Spleen (tissue), 11 donors: ENCODE data around the gene COX4I2. TPM values are rescaled to one million over a fixed set of nuclear protein-coding genes. Genes with fewer than 3 reads are reported as not detected.

Source experiments
- DNase-seq: peaks from one replicate; pipeline ENCODE4 v3.0.0-alpha.2; 2020
- H3K27ac ChIP-seq, 8 donors: fragments of 200-600 bp; sonication (generic) in 7 of 8; 1 replicate in 4 of 8; 2 replicates in 4 of 8; pipeline versions ENCODE4 v1.5.0 to v1.8.0; 2016 to 2021; ENCODE audit warnings: inconsistent platforms in 4 of 8, mild to moderate bottlenecking in 4 of 8, moderate library complexity in 1 of 8
- H3K27me3 ChIP-seq, 7 donors: fragments of 200-600 bp; sonication (generic) in 6 of 7; replicated peaks in 1 of 7; 1 replicate in 4 of 7; 2 replicates in 3 of 7; pipeline versions ENCODE4 v1.5.0 to v1.8.0; 2016 to 2021; ENCODE audit warnings: inconsistent platforms in 3 of 7, mild to moderate bottlenecking in 1 of 7
- H3K36me3 ChIP-seq, 6 donors: fragments of 200-600 bp; sonication (generic) in 5 of 6; 1 replicate in 4 of 6; 2 replicates in 2 of 6; pipeline versions ENCODE4 v1.5.0 to v1.8.0; 2016 to 2021; ENCODE audit warnings: inconsistent platforms in 2 of 6
- H3K4me1 ChIP-seq, 6 donors: fragments of 200-600 bp; sonication (generic) in 5 of 6; 1 replicate in 3 of 6; 2 replicates in 3 of 6; pipeline versions ENCODE4 v1.5.0 to v1.8.0; 2016 to 2021; ENCODE audit warnings: inconsistent platforms in 3 of 6
- H3K4me3 ChIP-seq, 8 donors: fragments of 200-600 bp; sonication (generic) in 7 of 8; 1 replicate in 4 of 8; 2 replicates in 4 of 8; pipeline versions ENCODE4 v1.5.0 to v1.8.0; 2016 to 2021; ENCODE audit warnings: inconsistent platforms in 4 of 8, mild to moderate bottlenecking in 4 of 8, moderate library complexity in 2 of 8
- H3K9me3 ChIP-seq, 8 donors: fragments of 200-600 bp; sonication (generic) in 7 of 8; 1 replicate in 4 of 8; 2 replicates in 4 of 8; pipeline versions ENCODE4 v1.5.0 to v1.8.0; 2016 to 2021; ENCODE audit warnings: inconsistent platforms in 4 of 8
- CTCF ChIP-seq, 11 experiments: fragments of 200-600 bp in 7 of 11; fragments of 450-650 bp in 4 of 11; sonication (generic) in 4 of 11; IDR thresholded peaks in 8 of 11; conservative IDR thresholded peaks in 3 of 11; 1 replicate in 7 of 11; 2 replicates in 4 of 11; pipeline versions ENCODE4 v1.4.0 to v1.8.0; 2016 to 2021; ENCODE audit warnings: antibody characterized with exemption in 11 of 11, inconsistent platforms in 4 of 11, mild to moderate bottlenecking in 1 of 11
- POLR2A ChIP-seq, 3 donors: fragments of 450-650 bp; IDR thresholded peaks; one replicate each; pipeline ENCODE4 v1.5.1; 2017; ENCODE audit warnings: antibody characterized with exemption in 3 of 3, mild to moderate bottlenecking in 1 of 3
- POLR2AphosphoS5 ChIP-seq, 3 donors: sonication (generic); formaldehyde crosslinking; IDR thresholded peaks; one replicate each; pipeline ENCODE4 v1.5.1; 2017; ENCODE audit warnings: antibody characterized with exemption in 3 of 3
- WGBS, 5 donors: extraction: QIAGEN DNeasy Blood & Tissue Kit in 3 of 5; methylation state at CpG; one replicate each; pipeline versions ENCODE4 v1.1.5 to v1.1.7; 2013 to 2018; 5-methylcytosine and 5-hydroxymethylcytosine counted together
- intact Hi-C: fragments of 100-400 bp; cut with DNase I; formaldehyde crosslinking; loops from one replicate; pipeline ENCODE4 v1.15.0; 2023; ENCODE audit warnings: low total_unique reads
- polyA plus RNA-seq, 3 donors: library from polyadenylated mRNA; stranded (reverse); fragments of 200-250 nt; gene quantifications; one replicate each; pipeline ENCODE4 v1.2.1, GENCODE V29; 2013
- total RNA-seq, 7 donors: library from RNA; depleted of rRNA in 3 of 7; stranded (reverse); fragments of >200 nt in 3 of 7; fragmentation: NEBNext Ultra II Directional in 4 of 7; extraction: Animal tissue kit (Norgen Biotek cat#: 25700) in 4 of 7; gene quantifications; one replicate each; pipeline versions ENCODE4 v1.1.0 to v1.2.1, GENCODE V29; 2016 to 2021
- donor health status: healthy with polysubstance abuse.
- donor health status: DM: no; HTN: no; CAD: no; lungs with moderate emphysema.
- donor health status: DM: no; HTN: no; CAD: no.
- donor health status: Bipolar disorder and iron deficiency.
- donor health status: healthy.
- donor health status: DM: no; HTN: no; CAD: no.
- donor health status: DM: yes; HTN: yes; CAD: no.

COX4I2 gene
- total and polyA plus RNA-seq, 10 donors = 1.1 to 4.6 (median 1.7) TPM; not detected in 4

GRCh38 chr20:31630187-31630790 lies 7.4 kb upstream of the COX4I2 start:
- DNase-seq = no peak
- TF ChIP-seq POLR2A (IDR thresholded peaks at IDR 0.05) = no peak
- TF ChIP-seq CTCF (IDR thresholded peaks at IDR 0.05 in 8 of 11, conservative IDR thresholded peaks at IDR 0.05 in 3 of 11) = no peak
- no peak for TF ChIP-seq POLR2AphosphoS5 (IDR thresholded peaks at IDR 0.05)
- peaks cover 0 to 20% (median 3%) of the 10 kb centered on the region in 6 donors for H3K4me1 ChIP-seq
- intact Hi-C loops = no loop called here
- WGBS, 5 donors = 42 to 69% (median 51%) methylated on average over 2 of the region's 2 CpGs
- no peaks in the 10 kb centered on the region for H3K27me3 ChIP-seq
- H3K4me3 ChIP-seq = no peak overlapping the region
- H3K36me3 ChIP-seq = no peaks in the 10 kb centered on the region
- no peak overlapping the region for H3K27ac ChIP-seq
- H3K9me3 ChIP-seq = no peaks in the 10 kb centered on the region

DNA sequence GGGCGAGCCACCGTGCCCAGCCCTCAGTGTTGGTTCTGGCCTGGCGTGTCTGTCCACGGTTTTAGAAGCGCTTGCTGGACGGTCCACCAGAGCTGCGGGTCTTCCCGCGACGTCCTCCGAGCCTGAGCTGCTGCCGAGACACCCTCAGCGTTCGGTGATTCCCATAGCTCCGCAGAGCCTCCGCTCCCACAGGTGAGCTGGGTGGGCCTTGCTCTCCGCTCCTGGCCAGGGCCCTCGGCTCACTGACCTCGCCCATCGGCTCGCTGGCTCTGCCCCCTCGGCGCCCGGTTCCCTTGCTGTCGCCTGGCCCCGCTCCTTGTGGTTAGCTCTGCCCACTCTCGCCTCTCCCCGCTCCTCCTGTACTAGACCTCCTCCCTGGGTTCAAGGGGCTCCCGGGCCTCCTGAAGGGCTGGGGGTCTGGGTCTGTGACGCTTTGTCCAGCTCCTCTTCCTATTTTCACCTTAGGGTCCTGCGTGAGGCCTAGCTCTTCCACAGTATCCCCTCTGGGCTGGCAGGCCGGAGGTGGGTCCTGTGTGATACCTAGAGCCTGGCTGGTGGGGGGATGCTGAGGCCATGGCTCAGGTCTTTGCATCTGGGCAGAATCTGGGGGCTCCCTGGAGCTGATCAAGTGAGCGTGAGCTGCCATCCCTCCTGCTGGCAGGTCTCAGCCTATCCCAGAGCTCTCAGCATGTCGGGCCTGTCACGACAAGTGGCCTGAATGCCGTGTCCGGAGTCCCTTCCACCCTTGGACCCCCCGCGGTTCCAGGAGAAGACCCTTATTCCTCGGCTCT lies 5.0 kb upstream of the COX4I2 start:
- Histone ChIP-seq H3K27ac (peak overlapping the region in 4 of 8 donors; percentile 6 to 69 (median 61)), H3K4me1 (peaks cover 0 to 20% (median 3%) of the 10 kb centered on the region in 6 donors), H3K27me3 (peaks cover 0 to 6% (median 0%) of the 10 kb centered on the region in 7 donors), H3K4me3 (no peak overlapping the region), H3K36me3 (no peaks in the 10 kb centered on the region), H3K9me3 (no peaks in the 10 kb centered on the region)
- no peak for TF ChIP-seq POLR2A (IDR thresholded peaks at IDR 0.05)
- no peak for TF ChIP-seq POLR2AphosphoS5 (IDR thresholded peaks at IDR 0.05)
- no peak for TF ChIP-seq CTCF (IDR thresholded peaks at IDR 0.05 in 8 of 11, conservative IDR thresholded peaks at IDR 0.05 in 3 of 11)
- 90 to 94% (median 92%) methylated on average over 34 to 40 of the region's 40 CpGs for WGBS, 5 donors
- intact Hi-C loops = no loop called here
- DNase-seq = no peak

DNA sequence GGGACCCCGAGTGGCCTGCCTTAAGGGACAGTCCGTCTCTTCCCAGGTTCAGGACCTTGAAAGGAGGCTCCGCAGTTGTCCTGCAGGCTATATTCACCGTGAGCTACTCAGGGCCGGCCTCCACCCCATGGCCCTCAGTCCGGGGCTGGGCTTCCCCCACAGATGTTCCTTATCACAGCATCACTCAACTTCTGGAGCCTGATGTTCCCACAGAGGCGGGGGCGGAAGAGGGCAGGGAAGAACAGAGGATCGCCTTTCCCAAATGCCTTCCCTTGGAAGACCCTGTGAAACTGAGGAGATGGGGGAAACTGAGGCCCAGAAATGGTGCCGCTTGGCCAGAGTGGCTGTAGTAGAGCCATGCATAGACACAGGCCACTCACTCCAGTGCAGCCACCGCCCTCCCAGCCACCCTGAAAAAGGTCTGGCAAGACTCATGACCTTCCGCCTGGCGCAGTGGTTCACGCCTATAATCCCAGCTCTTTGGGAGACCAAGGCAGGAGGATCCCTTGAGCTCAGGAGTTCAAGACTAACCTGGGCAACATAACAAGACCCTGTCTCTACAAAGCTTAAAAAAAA lies 4.3 kb upstream of the COX4I2 start:
- H3K9me3 ChIP-seq = no peaks in the 10 kb centered on the region
- WGBS, 5 donors = 66 to 85% (median 77%) methylated on average over 11 to 14 of the region's 14 CpGs
- intact Hi-C loops = no loop called here
- no peak overlapping the region for H3K4me3 ChIP-seq
- no peaks in the 10 kb centered on the region for H3K36me3 ChIP-seq
- H3K27ac ChIP-seq = peak overlapping the region in 4 of 8 donors; percentile 6 to 69 (median 61)
- H3K4me1 ChIP-seq = peaks cover 0 to 20% (median 3%) of the 10 kb centered on the region in 6 donors
- DNase-seq = peak; percentile 80
- TF ChIP-seq POLR2A (IDR thresholded peaks at IDR 0.05) (no peak), POLR2AphosphoS5 (IDR thresholded peaks at IDR 0.05) (peak; percentile 19 to 66 (median 63))
- H3K27me3 ChIP-seq = peaks cover 0 to 10% (median 0%) of the 10 kb centered on the region in 7 donors

DNA sequence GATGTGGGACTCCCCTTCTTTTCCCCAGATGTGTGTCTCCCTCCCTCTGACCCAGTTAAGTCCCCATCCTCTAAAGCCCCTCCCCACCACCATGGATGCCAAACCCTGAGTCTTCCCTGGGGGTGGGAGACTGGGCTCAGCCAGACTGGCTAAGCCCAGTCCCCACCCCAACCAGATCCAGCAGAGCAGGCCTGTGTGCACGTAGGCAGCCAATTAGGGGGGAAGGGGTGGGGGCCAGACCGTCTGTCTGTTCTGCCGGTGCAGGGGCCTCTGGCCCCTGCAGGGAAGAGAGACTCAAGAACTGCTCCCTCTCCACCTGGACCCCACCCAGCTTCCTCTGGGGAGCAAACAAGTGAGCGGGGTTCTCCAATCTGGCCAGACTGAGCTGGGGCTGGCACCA lies 605 bp downstream of the COX4I2 start:
- H3K4me1 ChIP-seq = peaks cover 0 to 21% (median 1%) of the 10 kb centered on the region in 6 donors
- no peak overlapping the region for H3K27ac ChIP-seq
- no peaks in the 10 kb centered on the region for H3K9me3 ChIP-seq
- no peak for TF ChIP-seq CTCF (IDR thresholded peaks at IDR 0.05 in 8 of 11, conservative IDR thresholded peaks at IDR 0.05 in 3 of 11)
- no peak for TF ChIP-seq POLR2AphosphoS5 (IDR thresholded peaks at IDR 0.05)
- no peak for TF ChIP-seq POLR2A (IDR thresholded peaks at IDR 0.05)
- H3K36me3 ChIP-seq = no peaks in the 10 kb centered on the region
- no peak overlapping the region for H3K4me3 ChIP-seq
- DNase-seq = no peak
- peaks cover 0 to 13% (median 0%) of the 10 kb centered on the region in 7 donors for H3K27me3 ChIP-seq
- WGBS, 5 donors = 83 to 94% (median 90%) methylated on average over 3 to 4 of the region's 4 CpGs
- intact Hi-C loops = no loop called here
